Duodenal mucosa (tissue), 2 donors: Measurements from ENCODE around the gene AGPAT4.

Source experiments
- H3K27ac ChIP-seq: one replicate; pipeline ENCODE4 v1.7.0; 2013; ENCODE audit warnings: low read depth, low read length
- H3K27me3 ChIP-seq, 2 donors: one replicate each; pipeline ENCODE4 v1.7.0; 2013; ENCODE audit warnings: low read length in 2 of 2, control low read depth in 1 of 2; ENCODE audit not compliant: insufficient read depth in 2 of 2, control insufficient read depth in 1 of 2
- H3K36me3 ChIP-seq, 2 donors: one replicate each; pipeline ENCODE4 v1.7.0; 2013; ENCODE audit warnings: low read length in 2 of 2, control low read depth in 1 of 2; ENCODE audit not compliant: insufficient read depth in 2 of 2, control insufficient read depth in 1 of 2
- H3K4me1 ChIP-seq, 2 donors: one replicate each; pipeline ENCODE4 v1.7.0; 2013; ENCODE audit warnings: low read length in 2 of 2, control low read depth in 1 of 2; ENCODE audit not compliant: insufficient read depth in 2 of 2, control insufficient read depth in 1 of 2
- H3K4me3 ChIP-seq, 2 donors: one replicate each; pipeline ENCODE4 v1.7.0; 2013; ENCODE audit warnings: low read length in 2 of 2, low read depth in 1 of 2
- H3K9ac ChIP-seq, 2 donors: one replicate each; pipeline ENCODE4 v1.7.0; 2013; ENCODE audit warnings: low read length in 2 of 2, low read depth in 1 of 2
- H3K9me3 ChIP-seq, 2 donors: one replicate each; pipeline ENCODE4 v1.7.0; 2013; ENCODE audit warnings: low read length in 2 of 2, control low read depth in 1 of 2; ENCODE audit not compliant: control insufficient read depth in 1 of 2

Gene AGPAT4

GRCh38 chr6:161088676-161089328, 185.1 kb downstream of the AGPAT4 start:
- Histone ChIP-seq H3K36me3 (peaks cover 47 to 76% of the 10 kb centered on the region in 2 donors), H3K9ac (no peak overlapping the region), H3K27me3 (no peaks in the 10 kb centered on the region), H3K27ac (no peak overlapping the region), H3K4me1 (no peaks in the 10 kb centered on the region), H3K9me3 (no peaks in the 10 kb centered on the region), H3K4me3 (no peak overlapping the region)

GRCh38 chr6:161085246-161085645, 188.6 kb downstream of the AGPAT4 start:
- H3K4me3 ChIP-seq: no peak overlapping the region
- no peaks in the 10 kb centered on the region for H3K4me1 ChIP-seq
- peaks cover 51 to 85% of the 10 kb centered on the region in 2 donors for H3K36me3 ChIP-seq
- H3K27ac ChIP-seq: no peak overlapping the region
- no peaks in the 10 kb centered on the region for H3K27me3 ChIP-seq
- no peak overlapping the region for H3K9ac ChIP-seq
- H3K9me3 ChIP-seq: no peaks in the 10 kb centered on the region

- Histone ChIP-seq H3K4me1 (no peaks in the 10 kb centered on the region), H3K4me3 (no peak overlapping the region), H3K36me3 (peaks cover 30 to 76% of the 10 kb centered on the region in 2 donors), H3K27ac (no peak overlapping the region), H3K9me3 (no peaks in the 10 kb centered on the region), H3K27me3 (no peaks in the 10 kb centered on the region), H3K9ac (no peak overlapping the region)
These were observed 191.6 kb downstream of the AGPAT4 start for GRCh38 chr6:161082215-161082614.

- Histone ChIP-seq H3K9ac (no peak overlapping the region), H3K4me1 (no peaks in the 10 kb centered on the region), H3K36me3 (peaks cover 29 to 63% of the 10 kb centered on the region in 2 donors), H3K4me3 (no peak overlapping the region), H3K9me3 (no peaks in the 10 kb centered on the region), H3K27ac (no peak overlapping the region), H3K27me3 (no peaks in the 10 kb centered on the region)
These were observed 193.4 kb downstream of the AGPAT4 start for GRCh38 chr6:161080263-161080970.
